Left lung (tissue), 10 donors: Measurements from ENCODE around the gene RAB11FIP5. TPM values are rescaled to one million over a fixed set of nuclear protein-coding genes. Genes with fewer than 3 reads are reported as not detected.

Experiments
- ATAC-seq: fragments of 200-7000 bp; cut with Tn5 transposase; one replicate; pipeline ENCODE4 v1.9.1; 2020; ENCODE audit warnings: moderate library complexity
- DNase-seq, 4 donors: peaks; one replicate each; pipeline ENCODE4 v3.0.0-alpha.2; 2013 to 2020
- H3K27ac ChIP-seq, 2 donors: fragments of 200-600 bp; sonication (generic) in 1 of 2; one replicate each; pipeline versions ENCODE4 v1.5.0 to v1.8.0; 2020 to 2021
- H3K27me3 ChIP-seq, 2 donors: fragments of 200-600 bp; sonication (generic) in 1 of 2; one replicate each; pipeline versions ENCODE4 v1.5.0 to v1.8.0; 2020 to 2021
- H3K36me3 ChIP-seq, 2 donors: fragments of 200-600 bp; sonication (generic) in 1 of 2; one replicate each; pipeline versions ENCODE4 v1.5.0 to v1.8.0; 2020 to 2021
- H3K4me1 ChIP-seq, 2 donors: fragments of 200-600 bp; one replicate each; pipeline ENCODE4 v1.8.0; 2021
- H3K4me3 ChIP-seq, 2 donors: fragments of 200-600 bp; sonication (generic) in 1 of 2; one replicate each; pipeline versions ENCODE4 v1.5.0 to v1.8.0; 2020 to 2021; ENCODE audit warnings: mild to moderate bottlenecking in 1 of 2
- H3K9me3 ChIP-seq, 2 donors: fragments of 200-600 bp; sonication (generic) in 1 of 2; one replicate each; pipeline versions ENCODE4 v1.5.0 to v1.8.0; 2020 to 2021
- CTCF ChIP-seq, 2 donors: fragments of 200-600 bp; sonication (generic) in 1 of 2; IDR thresholded peaks; one replicate each; pipeline versions ENCODE4 v1.5.0 to v1.8.0; 2021; ENCODE audit warnings: antibody characterized with exemption in 2 of 2
- intact Hi-C, 2 donors: fragments of 100-400 bp; cut with DNase I; formaldehyde crosslinking; loops; one replicate each; pipeline versions ENCODE4 v1.11.2 to v1.14.2; 2022
- polyA plus RNA-seq, 6 donors: library from polyadenylated mRNA; unstranded; fragments of 120-200 nt; gene quantifications; one replicate each; pipeline ENCODE4 v1.2.1, GENCODE V29; 2013; ENCODE audit not compliant: insufficient read length in 6 of 6
- total RNA-seq, 2 donors: library from RNA; stranded (reverse); fragmentation: NEBNext Ultra II Directional; extraction: Animal tissue kit (Norgen Biotek cat#: 25700); gene quantifications; one replicate each; pipeline ENCODE4 v1.2.1, GENCODE V29; 2021
- donor health status: DM: no; HTN: yes; CAD: no.
- donor health status: DM: no; HTN: no; CAD: no.

RAB11FIP5 gene
- total and polyA plus RNA-seq, 8 donors, result 8.5 to 29.8 (median 14.2) TPM

- ATAC-seq, result no peak
Observed at GRCh38 chr2:73110168-73111072, 2.3 kb downstream of the RAB11FIP5 start.

DNA sequence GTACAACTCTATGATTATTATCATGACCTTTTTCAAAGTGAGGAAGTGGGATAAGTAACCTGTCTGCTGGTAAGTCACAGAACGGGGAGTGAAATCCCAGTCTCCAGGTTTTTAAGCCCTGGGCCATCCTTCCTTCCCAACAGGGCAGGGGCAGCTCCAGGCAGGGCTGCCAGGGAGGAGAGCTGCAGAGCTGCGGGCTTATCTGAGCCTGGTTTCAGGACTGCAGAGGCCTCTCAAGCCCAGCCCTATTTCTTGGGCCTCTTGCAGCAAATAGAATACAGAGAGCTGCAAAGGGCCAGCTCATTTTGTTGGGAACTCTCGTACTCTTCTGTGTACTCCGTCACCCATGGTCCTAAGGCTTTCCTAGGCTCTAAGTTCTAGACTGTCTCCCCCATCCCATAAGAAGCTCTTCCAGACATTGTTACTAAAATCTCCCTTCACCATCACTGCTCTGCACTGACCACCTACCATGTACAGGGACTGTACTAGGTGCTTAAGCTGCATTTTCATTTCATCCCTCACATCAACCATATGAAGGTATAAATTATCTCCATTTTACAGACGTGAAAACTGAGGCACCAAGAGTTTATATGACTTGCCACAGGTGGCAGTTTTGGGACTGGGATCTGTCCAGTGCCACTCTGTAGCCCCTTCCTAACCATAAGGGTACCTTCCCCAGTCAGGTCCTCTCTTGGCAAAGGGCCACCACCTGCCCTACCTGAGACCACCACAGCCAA is 3.1 kb downstream of the RAB11FIP5 start:
- Histone ChIP-seq H3K4me1 (peaks cover 12 to 39% of the 10 kb centered on the region in 2 donors), H3K27me3 (peaks cover 0 to 48% of the 10 kb centered on the region in 2 donors)

More at GRCh38 chr2:73110168-73111072, 2.3 kb downstream of the RAB11FIP5 start:
- Histone ChIP-seq H3K27ac (no peak overlapping the region), H3K9me3 (no peaks in the 10 kb centered on the region), H3K27me3 (peaks cover 0 to 48% of the 10 kb centered on the region in 2 donors), H3K4me3 (peak overlapping the region; percentile 59 to 82), H3K4me1 (peaks cover 12 to 39% of the 10 kb centered on the region in 2 donors), H3K36me3 (no peaks in the 10 kb centered on the region)
- no peak for TF ChIP-seq CTCF (IDR thresholded peaks at IDR 0.05)
- intact Hi-C loops, result no loop called here
- DNase-seq, result no peak

DNA sequence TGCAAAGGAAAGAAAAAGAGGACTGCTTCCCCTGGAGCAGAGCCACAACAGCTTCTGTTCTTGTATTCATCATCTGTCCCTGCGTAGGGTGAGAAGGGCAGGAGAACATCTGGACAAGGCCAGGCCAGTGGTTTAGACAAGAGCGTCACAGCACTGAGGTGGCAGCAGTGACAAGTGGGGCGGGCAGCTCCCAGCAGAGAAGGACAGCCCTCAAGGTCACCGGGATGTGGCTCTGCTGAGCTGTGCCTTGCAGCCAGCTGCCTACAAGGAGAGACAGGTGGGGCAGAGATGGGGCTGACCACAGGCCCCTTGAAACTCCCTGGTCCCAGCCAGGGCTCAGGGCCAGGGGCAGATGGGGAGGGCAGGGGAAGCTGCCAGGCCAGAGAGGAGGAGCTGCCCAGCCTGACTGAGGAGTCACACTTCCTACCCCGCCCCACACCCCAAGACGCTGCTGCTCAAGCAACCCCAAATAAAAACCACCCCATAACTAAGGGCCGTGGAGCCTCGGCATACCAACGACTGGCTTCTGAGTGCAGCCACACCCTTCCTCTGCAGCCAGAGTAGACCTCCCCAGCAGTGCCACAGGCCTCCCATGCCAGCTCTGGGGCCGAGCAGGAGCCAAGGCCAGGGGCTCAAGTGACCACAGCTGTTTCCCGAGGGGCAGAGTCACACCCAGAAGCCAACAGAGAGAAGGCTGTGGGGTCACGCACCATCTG is 5.4 kb downstream of the RAB11FIP5 start:
- Histone ChIP-seq H3K4me1 (peaks cover 12 to 29% of the 10 kb centered on the region in 2 donors), H3K9me3 (no peaks in the 10 kb centered on the region), H3K27me3 (peaks cover 0 to 25% of the 10 kb centered on the region in 2 donors), H3K27ac (no peak overlapping the region), H3K4me3 (no peak overlapping the region), H3K36me3 (no peaks in the 10 kb centered on the region)
- DNase-seq (no peak), ATAC-seq (peak; percentile 9)
- intact Hi-C loops, result no loop called here
- no peak for TF ChIP-seq CTCF (IDR thresholded peaks at IDR 0.05)

More for the DNA sequence above, 3.1 kb downstream of the RAB11FIP5 start:
- no peak for TF ChIP-seq CTCF (IDR thresholded peaks at IDR 0.05)
- ATAC-seq (no peak), DNase-seq (no peak)
- no peaks in the 10 kb centered on the region for H3K9me3 ChIP-seq
- intact Hi-C loops, result no loop called here
- no peak overlapping the region for H3K27ac ChIP-seq
- H3K36me3 ChIP-seq, result no peaks in the 10 kb centered on the region
- no peak overlapping the region for H3K4me3 ChIP-seq

DNA sequence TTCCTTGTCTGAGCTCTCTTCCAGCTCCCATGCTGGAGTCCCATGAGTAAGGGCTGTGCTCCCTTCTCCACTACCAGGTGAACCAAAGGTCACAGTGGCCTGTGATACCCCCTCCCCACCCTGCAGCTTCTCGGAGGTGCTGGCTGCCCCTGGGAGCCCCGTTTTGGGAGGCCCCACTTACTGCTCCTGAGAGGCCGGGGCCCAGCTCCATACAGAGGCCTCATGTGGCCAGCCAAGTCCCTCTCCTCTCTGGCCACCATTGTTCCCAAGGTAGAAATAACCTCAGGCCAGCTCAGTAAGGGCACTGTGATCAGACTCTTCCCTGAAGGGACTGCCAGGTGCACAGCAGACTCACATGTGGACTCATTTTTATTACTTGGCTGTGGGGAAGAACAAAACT is 6.0 kb downstream of the RAB11FIP5 start:
- H3K4me1 ChIP-seq, result peaks cover 12 to 24% of the 10 kb centered on the region in 2 donors
- no peak for DNase-seq

More for the DNA sequence above, 6.0 kb downstream of the RAB11FIP5 start:
- Histone ChIP-seq H3K4me3 (no peak overlapping the region), H3K36me3 (no peaks in the 10 kb centered on the region), H3K9me3 (no peaks in the 10 kb centered on the region), H3K27ac (no peak overlapping the region), H3K27me3 (peaks cover 0 to 19% of the 10 kb centered on the region in 2 donors)
- ATAC-seq, result no peak
- intact Hi-C loops, result no loop called here
- no peak for TF ChIP-seq CTCF (IDR thresholded peaks at IDR 0.05)
